DMS153 treated with DMSO at 0.1 percent for 48 hours (cell line): ENCODE data around the gene RGS12.

Source experiments
- DNase-seq: peaks from one replicate; lab custom pipeline; 2025; ENCODE audit not compliant: unreplicated experiment; lab: John Stamatoyannopoulos, UW

RGS12 gene

DNA sequence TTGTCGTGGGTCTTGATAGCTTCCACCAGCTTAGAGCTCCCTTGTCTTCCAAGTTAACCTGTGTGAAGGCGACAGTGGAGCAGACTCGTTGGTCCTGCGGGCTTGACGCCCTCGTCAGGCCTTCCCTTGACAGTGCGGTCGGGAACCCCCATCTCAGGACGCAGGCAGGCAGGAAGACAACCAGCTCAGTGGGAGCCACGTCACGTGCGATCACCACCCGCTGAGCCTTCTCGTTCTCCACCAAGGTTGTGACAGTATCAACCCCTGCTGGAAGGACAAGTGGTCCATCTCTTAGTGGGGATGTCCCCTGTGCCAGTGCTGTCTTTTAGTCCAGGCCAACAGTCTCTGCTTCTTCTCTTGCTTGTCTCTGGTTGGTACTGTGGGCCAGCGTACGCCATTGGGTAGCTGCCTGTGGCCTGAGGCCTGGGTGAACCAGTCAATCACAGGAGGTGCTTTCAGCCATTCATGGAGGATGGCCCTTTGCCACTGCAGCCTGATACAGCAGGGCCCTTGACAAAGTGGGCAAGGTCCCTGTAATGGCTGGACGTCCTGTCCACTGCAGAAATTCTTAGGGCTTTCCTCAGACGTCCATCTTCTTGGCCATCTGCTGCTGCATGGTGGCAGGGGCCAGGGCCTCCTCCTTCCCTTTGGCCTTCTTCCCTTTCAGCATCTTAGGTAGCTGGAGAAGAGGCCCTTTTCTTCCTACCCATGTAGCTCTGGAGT lies 31.4 kb downstream of the RGS12 start:
- DNase-seq: no peak

- DNase-seq: no peak
These were observed 36.2 kb downstream of the RGS12 start for GRCh38 chr4:3328814-3329663.

DNA sequence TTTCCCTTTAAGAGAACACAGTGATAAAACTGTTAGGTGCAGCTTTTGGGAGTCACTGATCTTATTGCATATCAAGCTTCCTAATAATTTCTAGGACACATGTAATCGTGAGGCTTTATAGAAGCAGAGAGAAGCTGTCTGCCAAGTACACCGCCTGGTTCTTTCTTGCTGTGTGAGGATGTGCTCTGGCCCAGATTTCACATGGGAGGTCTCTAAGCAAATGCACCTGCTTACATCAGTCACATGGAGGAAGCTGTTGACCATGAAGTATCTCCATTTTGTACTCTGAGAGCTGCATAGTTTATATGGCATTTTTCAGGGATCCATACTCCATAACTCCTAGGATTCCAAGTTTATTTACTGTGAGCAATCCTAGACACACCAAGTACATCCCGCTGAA lies 37.1 kb downstream of the RGS12 start:
- no peak for DNase-seq

DNA sequence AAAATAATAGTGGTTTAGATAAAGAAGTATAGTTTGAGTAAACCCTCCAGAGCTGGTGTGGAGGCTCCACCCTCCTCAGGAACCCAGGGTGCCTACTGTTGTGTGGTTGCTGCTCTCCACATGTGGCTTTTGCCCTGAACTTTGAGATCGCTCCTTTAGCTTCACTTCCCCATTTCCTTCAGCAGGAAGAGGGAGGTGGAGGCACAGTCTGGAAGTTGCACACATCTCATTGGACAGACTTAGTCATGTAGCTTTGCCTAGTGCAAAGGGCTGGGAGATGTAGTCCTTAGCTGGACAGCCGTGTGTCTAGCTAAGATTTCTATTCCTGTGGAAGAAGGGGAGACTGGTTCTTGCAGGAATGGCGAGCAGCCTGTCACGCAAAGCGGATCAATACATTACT lies 37.9 kb downstream of the RGS12 start:
- no peak for DNase-seq

- no peak for DNase-seq
These were observed 38.9 kb downstream of the RGS12 start for GRCh38 chr4:3331511-3332394.

DNA sequence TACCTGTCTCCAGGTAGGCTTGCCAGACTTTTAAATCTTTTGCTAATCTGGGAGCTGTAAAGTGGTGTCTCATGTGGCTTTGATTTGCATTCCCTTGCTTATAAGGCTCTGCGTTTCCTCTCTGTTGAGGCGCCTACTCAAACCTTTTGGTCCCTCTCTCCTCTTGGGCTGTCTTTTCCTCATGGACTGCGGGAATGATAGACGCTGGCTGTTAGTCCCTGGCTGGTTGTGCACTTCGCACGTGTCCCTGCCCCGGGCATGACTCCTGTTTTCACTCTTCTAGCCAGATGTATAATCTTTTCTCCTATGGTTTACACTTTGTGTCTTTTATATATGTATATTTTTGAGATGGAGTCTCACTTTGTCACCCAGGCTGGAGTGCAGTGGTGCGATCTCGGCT lies 39.7 kb downstream of the RGS12 start:
- DNase-seq: no peak

DNA sequence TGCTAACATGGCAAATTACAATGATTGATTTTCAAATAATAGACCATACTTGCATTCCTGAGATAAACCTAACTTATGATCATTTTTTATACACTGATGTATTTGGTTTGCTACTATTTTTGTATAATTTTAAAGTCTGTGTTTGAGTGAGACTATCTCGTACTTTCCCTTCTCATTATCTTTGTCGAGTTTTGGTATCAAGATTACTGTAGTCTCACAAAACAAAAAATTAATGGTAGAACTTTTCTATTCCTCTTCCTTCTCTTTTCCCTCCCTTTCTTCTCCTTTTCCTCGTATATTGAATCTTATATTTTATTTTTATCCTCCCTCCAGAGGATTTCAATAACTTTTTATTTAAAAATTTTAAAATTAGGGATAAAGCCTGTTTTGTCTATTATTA lies 41.5 kb downstream of the RGS12 start:
- no peak for DNase-seq

GRCh38 chr4:3335385-3335784 lies 42.6 kb downstream of the RGS12 start:
- DNase-seq: peak; percentile 6

DNA sequence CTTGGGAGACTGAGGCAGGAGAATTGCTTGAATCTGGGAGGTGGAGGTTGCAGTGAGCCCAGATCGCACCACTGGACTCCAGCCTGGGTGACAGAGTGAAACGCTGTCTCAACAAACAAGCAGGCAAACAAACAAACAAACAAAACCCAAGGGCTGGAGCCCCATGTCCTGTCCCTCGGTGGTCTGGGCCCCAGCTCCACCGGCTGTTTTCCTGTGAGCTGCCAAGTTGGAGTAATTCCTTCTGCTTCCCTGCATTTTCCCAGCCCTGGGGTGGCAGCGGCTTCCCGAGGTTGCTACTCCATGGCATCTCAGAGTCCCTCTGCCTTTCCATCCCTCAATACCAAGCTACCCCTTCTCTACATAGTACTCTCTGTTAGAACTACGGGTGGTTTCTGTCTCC lies 43.2 kb downstream of the RGS12 start:
- no peak for DNase-seq

DNA sequence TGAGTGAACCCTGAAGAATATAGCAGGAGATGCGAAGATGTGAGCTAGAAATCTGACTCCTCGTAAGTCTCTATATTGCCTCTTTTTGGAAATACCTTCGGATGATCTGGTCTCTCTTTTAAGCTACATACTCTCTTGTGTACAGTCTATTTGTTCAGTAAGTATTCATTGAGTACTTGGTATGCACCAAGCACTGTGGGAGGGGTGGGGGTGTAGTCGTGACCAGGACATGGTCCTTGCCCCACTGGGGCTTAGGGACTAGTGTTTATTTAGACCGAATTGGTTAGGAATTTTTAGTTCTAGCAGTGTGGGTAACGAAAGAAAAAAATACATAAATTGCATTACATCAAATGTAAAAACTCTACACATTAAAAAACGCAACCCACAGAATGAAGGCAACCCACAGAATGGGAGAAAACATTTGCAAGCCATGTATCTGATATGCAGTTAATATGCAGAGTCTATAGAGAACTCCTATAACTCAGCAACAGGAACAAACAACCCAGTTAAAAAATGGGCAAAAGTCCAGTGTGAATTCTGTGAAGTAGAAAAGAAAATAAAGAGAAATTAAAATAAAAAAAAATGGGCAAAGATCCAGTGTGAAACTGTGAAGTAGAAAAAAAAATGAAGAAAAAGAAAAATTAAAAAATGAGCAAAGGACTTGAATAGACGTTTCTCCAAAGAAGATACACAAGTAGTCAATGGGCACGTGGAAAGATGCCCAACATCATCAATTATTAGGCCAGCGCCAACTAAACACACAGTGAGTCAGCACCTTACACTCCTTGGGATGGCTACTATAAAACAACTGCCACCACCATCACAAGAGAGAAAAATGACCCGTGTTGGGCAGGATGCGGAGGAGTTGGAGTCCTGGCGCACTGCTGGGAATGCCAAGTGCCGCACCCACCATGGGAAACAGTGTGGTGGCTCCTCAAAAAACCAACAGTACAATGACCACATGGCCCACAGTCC lies 43.8 kb downstream of the RGS12 start:
- DNase-seq: no peak

DNA sequence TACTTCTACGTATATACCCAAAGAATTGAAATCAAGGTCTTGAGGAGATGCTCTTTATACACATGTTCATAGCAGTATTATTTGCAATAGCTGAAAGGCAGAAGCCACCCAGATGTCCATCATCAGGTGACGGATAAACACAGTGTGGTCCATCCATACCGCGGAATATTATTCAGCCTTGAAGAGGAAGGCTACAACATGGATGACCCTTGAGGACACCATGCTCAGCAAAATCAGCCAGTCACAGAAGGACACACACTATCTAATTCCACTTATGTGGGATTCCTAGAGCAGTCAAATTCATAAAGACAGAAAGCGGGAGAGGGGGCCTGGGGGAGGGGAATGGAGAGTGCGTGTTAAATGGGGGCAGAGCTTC lies 44.5 kb downstream of the RGS12 start:
- DNase-seq: no peak

DNA sequence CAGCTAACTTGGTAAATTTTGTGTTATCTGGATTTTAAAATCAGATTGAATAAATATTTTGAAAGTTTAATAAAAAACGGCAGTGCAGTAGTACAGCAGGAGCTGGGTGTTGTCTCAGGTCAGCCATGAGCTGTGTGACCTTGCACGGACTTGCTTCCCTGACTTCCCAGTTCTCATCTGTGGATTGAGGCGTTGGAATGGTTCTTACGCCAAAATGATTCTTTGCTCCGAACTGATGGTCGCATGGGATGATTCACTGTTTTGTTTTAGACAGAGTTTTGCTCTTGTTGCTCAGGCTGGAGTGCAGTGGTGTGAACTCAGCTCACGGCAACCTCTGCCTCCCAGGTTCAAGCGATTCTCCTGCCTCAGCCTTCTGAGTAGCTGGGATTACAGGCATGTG lies 45.0 kb downstream of the RGS12 start:
- no peak for DNase-seq

- no peak for DNase-seq
These were observed 45.6 kb downstream of the RGS12 start for GRCh38 chr4:3338321-3338838.

DNA sequence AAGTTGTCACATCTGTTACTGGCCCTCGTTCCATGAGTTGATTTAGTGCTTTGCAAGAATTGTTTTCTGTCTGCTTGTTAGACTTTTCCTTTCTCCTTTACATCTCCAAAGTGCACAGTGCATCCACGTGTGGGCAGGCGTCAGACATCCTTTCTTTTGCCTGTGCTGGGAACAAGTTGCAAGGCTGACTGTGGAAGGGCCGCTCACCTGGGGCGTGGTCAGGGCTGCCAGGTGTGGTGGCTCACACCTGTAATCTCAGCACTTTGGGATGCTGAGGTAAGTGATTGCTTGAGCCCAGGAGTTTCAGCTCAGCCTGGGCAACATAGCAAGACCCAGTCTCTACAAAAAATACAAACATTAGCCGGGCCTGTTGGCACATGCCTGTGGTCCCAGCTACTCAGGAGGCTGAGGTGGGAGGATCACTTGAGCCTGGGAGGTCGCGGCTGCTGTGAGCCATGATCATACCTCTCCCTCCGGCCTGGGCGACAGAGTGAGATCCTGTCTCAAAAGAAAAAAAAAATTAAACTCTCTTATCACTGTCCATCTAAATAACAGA lies 46.2 kb downstream of the RGS12 start:
- DNase-seq: no peak

DNA sequence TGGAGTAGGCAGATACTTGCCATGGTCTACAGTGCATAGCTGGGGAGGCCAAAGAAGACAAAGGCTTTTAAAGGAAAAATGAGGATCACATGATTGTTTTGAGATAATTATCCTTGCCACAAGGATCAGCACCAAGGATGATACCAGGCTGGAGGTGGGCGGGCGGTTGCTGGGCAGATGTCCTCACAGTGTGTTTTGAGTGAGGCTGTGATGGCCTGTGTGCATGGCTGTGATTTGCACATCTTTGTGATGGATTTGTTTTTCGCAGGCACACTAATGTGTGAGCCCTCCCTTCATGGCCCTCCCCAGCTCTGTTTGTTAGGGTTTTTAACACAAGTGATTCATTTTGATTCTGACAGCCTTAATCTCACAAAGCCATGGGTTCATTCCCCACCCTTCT lies 46.8 kb downstream of the RGS12 start:
- no peak for DNase-seq

- DNase-seq: no peak
These were observed 47.3 kb downstream of the RGS12 start for GRCh38 chr4:3340038-3340699.

- DNase-seq: peak; percentile 21
These were observed 47.9 kb downstream of the RGS12 start for GRCh38 chr4:3340700-3341083.

- DNase-seq: no peak
These were observed 48.9 kb downstream of the RGS12 start for GRCh38 chr4:3341760-3342159.

- peak; percentile 13 for DNase-seq
These were observed 49.5 kb downstream of the RGS12 start for GRCh38 chr4:3342182-3342854.
